ENCODE measurements around the gene USE1.

The USE1 gene

GRCh38 chr19:17246681-17247425, 31.7 kb downstream of the USE1 start:
- peak overlapping the region; percentile 41 for H3K4me3 ChIP-seq (ENCODE audit: extremely low read depth, insufficient read depth, low read length, poor library complexity, severe bottlenecking)
- H3K4me1 ChIP-seq (ENCODE audit: control insufficient read depth, insufficient read depth, low read length, poor library complexity, severe bottlenecking) = peaks cover 20% of the 10 kb centered on the region
- WGBS, 2 experiments (ENCODE audit: insufficient coverage in 2 of 2) = 15 to 20% methylated on average over 18 to 20 of the region's 21 CpGs
- peak overlapping the region; percentile 83 for H3K27ac ChIP-seq (ENCODE audit: low read depth, low read length, severe bottlenecking)
- no peaks in the 10 kb centered on the region for H3K9me3 ChIP-seq (ENCODE audit: control insufficient read depth, low read length)
- no peaks in the 10 kb centered on the region for H3K36me3 ChIP-seq (ENCODE audit: control insufficient read depth, insufficient read depth, low read length)

- Histone ChIP-seq H3K27ac (ENCODE audit: low read depth, low read length, severe bottlenecking) (no peak overlapping the region), H3K36me3 (ENCODE audit: control insufficient read depth, insufficient read depth, low read length) (no peaks in the 10 kb centered on the region), H3K9me3 (ENCODE audit: control insufficient read depth, low read length) (no peaks in the 10 kb centered on the region), H3K4me3 (ENCODE audit: extremely low read depth, insufficient read depth, low read length, poor library complexity, severe bottlenecking) (no peak overlapping the region), H3K4me1 (ENCODE audit: control insufficient read depth, insufficient read depth, low read length, poor library complexity, severe bottlenecking) (peaks cover 10% of the 10 kb centered on the region)
- WGBS, 2 experiments (ENCODE audit: insufficient coverage in 2 of 2) = 49 to 65% methylated on average over 13 to 21 of the region's 21 CpGs
These were observed 33.0 kb downstream of the USE1 start for GRCh38 chr19:17248011-17248776.

- H3K9me3 ChIP-seq (ENCODE audit: control insufficient read depth, low read length) = no peaks in the 10 kb centered on the region
- H3K4me1 ChIP-seq (ENCODE audit: control insufficient read depth, insufficient read depth, low read length, poor library complexity, severe bottlenecking) = peaks cover 7% of the 10 kb centered on the region
- WGBS, 2 experiments (ENCODE audit: insufficient coverage in 2 of 2) = 93 to 99% methylated on average over 8 to 12 of the region's 15 CpGs
- H3K36me3 ChIP-seq (ENCODE audit: control insufficient read depth, insufficient read depth, low read length) = no peaks in the 10 kb centered on the region
- H3K4me3 ChIP-seq (ENCODE audit: extremely low read depth, insufficient read depth, low read length, poor library complexity, severe bottlenecking) = no peak overlapping the region
- no peak overlapping the region for H3K27ac ChIP-seq (ENCODE audit: low read depth, low read length, severe bottlenecking)
These were observed 34.9 kb downstream of the USE1 start for GRCh38 chr19:17249887-17250548.

- Histone ChIP-seq H3K9me3 (ENCODE audit: control insufficient read depth, low read length) (no peaks in the 10 kb centered on the region), H3K4me1 (ENCODE audit: control insufficient read depth, insufficient read depth, low read length, poor library complexity, severe bottlenecking) (no peaks in the 10 kb centered on the region), H3K27ac (ENCODE audit: low read depth, low read length, severe bottlenecking) (no peak overlapping the region), H3K36me3 (ENCODE audit: control insufficient read depth, insufficient read depth, low read length) (peaks cover 4% of the 10 kb centered on the region), H3K4me3 (ENCODE audit: extremely low read depth, insufficient read depth, low read length, poor library complexity, severe bottlenecking) (no peak overlapping the region)
- 85 to 94% methylated on average over 7 to 10 of the region's 10 CpGs for WGBS, 2 experiments (ENCODE audit: insufficient coverage in 2 of 2)
These were observed 39.5 kb downstream of the USE1 start for GRCh38 chr19:17254636-17255035.

- Histone ChIP-seq H3K27ac (ENCODE audit: low read depth, low read length, severe bottlenecking) (no peak overlapping the region), H3K9me3 (ENCODE audit: control insufficient read depth, low read length) (no peaks in the 10 kb centered on the region), H3K36me3 (ENCODE audit: control insufficient read depth, insufficient read depth, low read length) (peaks cover 4% of the 10 kb centered on the region), H3K4me1 (ENCODE audit: control insufficient read depth, insufficient read depth, low read length, poor library complexity, severe bottlenecking) (no peaks in the 10 kb centered on the region), H3K4me3 (ENCODE audit: extremely low read depth, insufficient read depth, low read length, poor library complexity, severe bottlenecking) (no peak overlapping the region)
- 89% methylated on average over 16 to 17 of the region's 18 CpGs for WGBS, 2 experiments (ENCODE audit: insufficient coverage in 2 of 2)
These were observed 40.0 kb downstream of the USE1 start for GRCh38 chr19:17255150-17255621.

GRCh38 chr19:17256130-17256529, 41.0 kb downstream of the USE1 start:
- H3K4me1 ChIP-seq (ENCODE audit: control insufficient read depth, insufficient read depth, low read length, poor library complexity, severe bottlenecking) = no peaks in the 10 kb centered on the region
- WGBS, 2 experiments (ENCODE audit: insufficient coverage in 2 of 2) = 86 to 90% methylated on average over 3 of the region's 3 CpGs
- no peaks in the 10 kb centered on the region for H3K9me3 ChIP-seq (ENCODE audit: control insufficient read depth, low read length)
- no peak overlapping the region for H3K4me3 ChIP-seq (ENCODE audit: extremely low read depth, insufficient read depth, low read length, poor library complexity, severe bottlenecking)
- H3K27ac ChIP-seq (ENCODE audit: low read depth, low read length, severe bottlenecking) = no peak overlapping the region
- peaks cover 4% of the 10 kb centered on the region for H3K36me3 ChIP-seq (ENCODE audit: control insufficient read depth, insufficient read depth, low read length)

- Histone ChIP-seq H3K36me3 (ENCODE audit: control insufficient read depth, insufficient read depth, low read length) (peaks cover 4% of the 10 kb centered on the region), H3K27ac (ENCODE audit: low read depth, low read length, severe bottlenecking) (no peak overlapping the region), H3K9me3 (ENCODE audit: control insufficient read depth, low read length) (no peaks in the 10 kb centered on the region), H3K4me1 (ENCODE audit: control insufficient read depth, insufficient read depth, low read length, poor library complexity, severe bottlenecking) (peaks cover under 1% of the 10 kb centered on the region), H3K4me3 (ENCODE audit: extremely low read depth, insufficient read depth, low read length, poor library complexity, severe bottlenecking) (no peak overlapping the region)
- WGBS, 2 experiments (ENCODE audit: insufficient coverage in 2 of 2) = 86 to 91% methylated on average over 7 to 8 of the region's 9 CpGs
These were observed 44.1 kb downstream of the USE1 start for GRCh38 chr19:17259118-17259780.

- no CpG with 5 or more reads among the region's 1 CpG for WGBS, 2 experiments (ENCODE audit: insufficient coverage in 2 of 2)
- H3K27ac ChIP-seq (ENCODE audit: low read depth, low read length, severe bottlenecking) = no peak overlapping the region
- peaks cover 7% of the 10 kb centered on the region for H3K4me1 ChIP-seq (ENCODE audit: control insufficient read depth, insufficient read depth, low read length, poor library complexity, severe bottlenecking)
- H3K4me3 ChIP-seq (ENCODE audit: extremely low read depth, insufficient read depth, low read length, poor library complexity, severe bottlenecking) = no peak overlapping the region
- H3K9me3 ChIP-seq (ENCODE audit: control insufficient read depth, low read length) = no peaks in the 10 kb centered on the region
- peaks cover 4% of the 10 kb centered on the region for H3K36me3 ChIP-seq (ENCODE audit: control insufficient read depth, insufficient read depth, low read length)
These were observed 44.8 kb downstream of the USE1 start for GRCh38 chr19:17259934-17260333.

GRCh38 chr19:17260842-17261325, 45.7 kb downstream of the USE1 start:
- H3K9me3 ChIP-seq (ENCODE audit: control insufficient read depth, low read length) = no peaks in the 10 kb centered on the region
- no peak overlapping the region for H3K27ac ChIP-seq (ENCODE audit: low read depth, low read length, severe bottlenecking)
- 14 to 23% methylated on average over 14 of the region's 15 CpGs for WGBS, 2 experiments (ENCODE audit: insufficient coverage in 2 of 2)
- peaks cover 4% of the 10 kb centered on the region for H3K36me3 ChIP-seq (ENCODE audit: control insufficient read depth, insufficient read depth, low read length)
- H3K4me3 ChIP-seq (ENCODE audit: extremely low read depth, insufficient read depth, low read length, poor library complexity, severe bottlenecking) = no peak overlapping the region
- peaks cover 8% of the 10 kb centered on the region for H3K4me1 ChIP-seq (ENCODE audit: control insufficient read depth, insufficient read depth, low read length, poor library complexity, severe bottlenecking)

- 85% methylated on average over 13 to 14 of the region's 16 CpGs for WGBS, 2 experiments (ENCODE audit: insufficient coverage in 2 of 2)
- H3K9me3 ChIP-seq (ENCODE audit: control insufficient read depth, low read length) = no peaks in the 10 kb centered on the region
- H3K36me3 ChIP-seq (ENCODE audit: control insufficient read depth, insufficient read depth, low read length) = peaks cover 4% of the 10 kb centered on the region
- H3K4me1 ChIP-seq (ENCODE audit: control insufficient read depth, insufficient read depth, low read length, poor library complexity, severe bottlenecking) = peaks cover 8% of the 10 kb centered on the region
- H3K27ac ChIP-seq (ENCODE audit: low read depth, low read length, severe bottlenecking) = no peak overlapping the region
- no peak overlapping the region for H3K4me3 ChIP-seq (ENCODE audit: extremely low read depth, insufficient read depth, low read length, poor library complexity, severe bottlenecking)
These were observed 47.4 kb downstream of the USE1 start for GRCh38 chr19:17262557-17262956.

All from mesodermal cell (in vitro differentiated cells).